Right lobe of liver (tissue), 6 donors: ENCODE data around the gene CLDN22. TPM values are rescaled to one million over a fixed set of nuclear protein-coding genes. Genes with fewer than 3 reads are reported as not detected.
"Not testable (repeated sequence)": the region's sequence is repeated elsewhere in the genome, so short reads cannot be mapped to it uniquely, and the experiment has no call there.

Experiments
- ATAC-seq, 4 donors: fragments of 200-7000 bp; cut with Tn5 transposase; one replicate each; pipeline ENCODE4 v1.9.1; 2020; ENCODE audit warnings: mild to moderate bottlenecking in 4 of 4, moderate library complexity in 4 of 4
- DNase-seq, 3 donors: peaks; one replicate each; pipeline ENCODE4 v3.0.0-alpha.2; 2020
- H3K27ac ChIP-seq, 3 donors: fragments of 200-600 bp; one replicate each; pipeline ENCODE4 v1.8.0; 2022
- H3K27me3 ChIP-seq, 2 donors: fragments of 200-600 bp; one replicate each; pipeline ENCODE4 v1.8.0; 2022
- H3K36me3 ChIP-seq, 4 donors: fragments of 200-600 bp; sonication (generic) in 1 of 4; one replicate each; pipeline versions ENCODE4 v1.5.1 to v1.8.0; 2017 to 2022; ENCODE audit warnings: control low read depth in 1 of 4
- H3K4me1 ChIP-seq, 4 donors: fragments of 200-600 bp; sonication (generic) in 1 of 4; one replicate each; pipeline versions ENCODE4 v1.5.1 to v1.8.0; 2017 to 2022; ENCODE audit warnings: control low read depth in 1 of 4
- H3K4me3 ChIP-seq, 3 donors: fragments of 200-600 bp; one replicate each; pipeline ENCODE4 v1.8.0; 2022
- H3K9me3 ChIP-seq, 4 donors: fragments of 200-600 bp; sonication (generic) in 1 of 4; one replicate each; pipeline versions ENCODE4 v1.5.1 to v1.8.0; 2017 to 2022; ENCODE audit warnings: control low read depth in 1 of 4
- CTCF ChIP-seq, 4 donors: fragments of 200-600 bp in 3 of 4; fragments of 450-650 bp in 1 of 4; IDR thresholded peaks; one replicate each; pipeline versions ENCODE4 v1.5.1 to v1.8.0; 2016 to 2022; ENCODE audit warnings: antibody characterized with exemption in 4 of 4, mild to moderate bottlenecking in 2 of 4
- POLR2A ChIP-seq: fragments of 450-650 bp; IDR thresholded peaks from one replicate; pipeline ENCODE4 v1.6.1; 2017; ENCODE audit warnings: antibody characterized with exemption, mild to moderate bottlenecking
- WGBS: methylation state at CpG from one replicate; pipeline ENCODE4 v1.1.6; 2018; ENCODE audit warnings: low coverage, low lambda C conversion rate; ENCODE audit not compliant: insufficient coverage; ENCODE audit errors: missing lambda C conversion rate; 5-methylcytosine and 5-hydroxymethylcytosine counted together
- intact Hi-C, 2 donors: fragments of 100-400 bp; cut with DNase I; formaldehyde crosslinking; loops; one replicate each; pipeline versions ENCODE4 v1.11.2 to v1.14.1; 2022
- total RNA-seq, 6 experiments: library from RNA; depleted of rRNA in 2 of 6; stranded (reverse); fragments of >200 nt in 2 of 6; fragmentation: NEBNext Ultra II Directional in 3 of 6; extraction: Animal tissue kit (Norgen Biotek cat#: 25700) in 3 of 6; gene quantifications; one replicate each; pipeline versions ENCODE4 v1.1.0 to v1.2.4, GENCODE V29; 2016 to 2023
- donor health status: DM: no; HTN: yes; CAD: no.
- donor health status: DM: no; HTN: no; CAD: no.
- donor health status: DM: no; HTN: no; CAD: no.
- donor health status: DM: no; HTN: yes; CAD: no.
- donor health status: DM: no; HTN: yes; CAD: no.

The CLDN22 gene
- total RNA-seq, 6 experiments from 2014 or later: not detected

DNA sequence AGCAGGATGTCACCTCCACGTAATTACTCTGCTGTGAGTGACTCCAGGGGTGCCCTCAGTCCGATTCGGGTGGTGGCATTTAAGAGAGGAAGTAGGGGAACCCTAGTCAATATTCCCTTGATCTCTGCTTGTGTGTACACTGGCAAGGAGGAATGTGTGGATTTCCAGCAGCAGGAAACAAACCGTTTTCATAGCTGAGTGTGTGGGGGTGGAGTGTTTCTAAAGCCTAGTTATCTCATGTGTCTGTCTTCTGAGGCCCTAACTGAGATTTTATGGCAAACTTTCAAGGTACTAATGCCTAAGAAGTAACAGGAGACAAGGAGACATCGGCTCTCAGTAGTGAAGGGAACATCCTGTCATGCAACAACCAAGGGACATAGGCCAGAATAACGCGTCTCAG lies 8.8 kb upstream of the CLDN22 start:
- TF ChIP-seq CTCF (IDR thresholded peaks at IDR 0.05): no peak
- no peak for TF ChIP-seq POLR2A

GRCh38 chr4:183327827-183328226 lies 7.8 kb upstream of the CLDN22 start:
- H3K27ac ChIP-seq: no peak overlapping the region
- H3K9me3 ChIP-seq: no peaks in the 10 kb centered on the region
- H3K4me1 ChIP-seq: no peaks in the 10 kb centered on the region
- WGBS: 100% methylated on average over 2 of the region's 7 CpGs
- no peak for TF ChIP-seq POLR2A
- no peak for TF ChIP-seq CTCF (IDR thresholded peaks at IDR 0.05)
- no peak overlapping the region for H3K4me3 ChIP-seq
- no peak for DNase-seq
- H3K36me3 ChIP-seq: no peaks in the 10 kb centered on the region
- intact Hi-C loops: no loop called here
- no peak for ATAC-seq
- H3K27me3 ChIP-seq: no peaks in the 10 kb centered on the region

More for the DNA sequence above, 8.8 kb upstream of the CLDN22 start:
- intact Hi-C loops: no loop called here
- H3K27me3 ChIP-seq: no peaks in the 10 kb centered on the region
- H3K9me3 ChIP-seq: no peaks in the 10 kb centered on the region
- H3K36me3 ChIP-seq: no peaks in the 10 kb centered on the region
- 46% methylated on average over 6 of the region's 7 CpGs for WGBS
- DNase-seq (no peak), ATAC-seq (peak in 1 of 4 donors; percentile 46)
- no peak overlapping the region for H3K4me3 ChIP-seq
- no peak overlapping the region for H3K27ac ChIP-seq
- no peaks in the 10 kb centered on the region for H3K4me1 ChIP-seq

GRCh38 chr4:183326853-183327252 lies 6.8 kb upstream of the CLDN22 start:
- intact Hi-C loops: no loop called here
- TF ChIP-seq POLR2A (no peak), CTCF (IDR thresholded peaks at IDR 0.05) (no peak)
- Histone ChIP-seq H3K36me3 (no peaks in the 10 kb centered on the region), H3K27me3 (no peaks in the 10 kb centered on the region), H3K4me1 (no peaks in the 10 kb centered on the region), H3K4me3 (no peak overlapping the region), H3K9me3 (no peaks in the 10 kb centered on the region), H3K27ac (no peak overlapping the region)
- WGBS: 83% methylated on average over 1 of the region's 2 CpGs
- ATAC-seq: peak in 1 of 4 donors; percentile 48
- DNase-seq: no peak

DNA sequence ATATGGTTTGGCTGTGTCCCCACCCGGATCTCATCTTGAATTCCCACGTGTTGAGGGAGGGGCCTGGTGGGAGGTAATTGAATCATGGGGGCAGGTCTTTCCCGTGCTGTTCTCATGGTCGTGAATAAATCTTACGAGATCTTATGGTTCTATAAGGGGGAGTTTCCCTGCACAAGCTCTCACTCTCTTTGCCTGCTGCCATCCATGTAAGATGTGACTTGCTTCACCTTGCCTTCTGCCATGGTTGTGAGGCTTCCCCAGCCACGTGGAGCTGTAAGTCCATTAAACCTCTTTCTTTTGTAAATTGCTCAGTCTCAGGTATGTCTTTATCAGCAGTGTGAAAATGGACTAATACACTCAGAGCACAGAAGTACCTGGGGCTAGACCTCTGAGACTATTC lies 6.3 kb upstream of the CLDN22 start:
- H3K36me3 ChIP-seq, intact Hi-C loops, H3K4me3 ChIP-seq, H3K4me1 ChIP-seq, H3K9me3 ChIP-seq, H3K27me3 ChIP-seq, H3K27ac ChIP-seq, ATAC-seq, DNase-seq: not testable (repeated sequence)
- 93% methylated on average over 4 of the region's 6 CpGs for WGBS

DNA sequence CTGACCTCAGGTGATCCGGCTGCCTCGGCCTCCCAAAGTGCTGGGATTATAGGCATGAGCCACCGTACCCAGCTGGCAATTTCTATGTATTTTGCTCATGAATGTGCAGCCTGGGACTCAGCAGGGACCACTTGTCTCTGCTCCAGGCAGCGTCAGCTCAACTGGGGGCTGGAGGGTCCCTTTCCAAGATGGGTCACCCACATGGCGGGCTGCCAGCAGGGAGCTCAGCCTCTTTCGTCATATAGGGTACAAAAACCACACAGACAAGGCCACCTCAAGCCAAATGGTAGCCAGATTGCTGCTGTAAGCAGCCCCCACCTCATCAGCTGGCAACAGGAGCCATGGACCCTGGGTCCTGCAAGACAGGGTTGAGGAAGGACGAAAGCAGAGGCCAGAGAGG lies 4.5 kb upstream of the CLDN22 start:
- no peak for DNase-seq
- intact Hi-C loops: no loop called here
- no peak overlapping the region for H3K27ac ChIP-seq

GRCh38 chr4:183324056-183324455 lies 4.0 kb upstream of the CLDN22 start:
- DNase-seq, H3K36me3 ChIP-seq, H3K27ac ChIP-seq, H3K27me3 ChIP-seq, H3K4me3 ChIP-seq, H3K4me1 ChIP-seq, intact Hi-C loops, ATAC-seq, H3K9me3 ChIP-seq: not testable (repeated sequence)
- WGBS: 91% methylated on average over 6 of the region's 11 CpGs

More for the DNA sequence above, 4.5 kb upstream of the CLDN22 start:
- TF ChIP-seq CTCF (IDR thresholded peaks at IDR 0.05) (no peak), POLR2A (no peak)
- H3K4me1 ChIP-seq: no peaks in the 10 kb centered on the region
- ATAC-seq: no peak
- H3K36me3 ChIP-seq: no peaks in the 10 kb centered on the region
- no peak overlapping the region for H3K4me3 ChIP-seq
- H3K27me3 ChIP-seq: no peaks in the 10 kb centered on the region
- H3K9me3 ChIP-seq: no peaks in the 10 kb centered on the region
- WGBS: 60% methylated on average over 1 of the region's 7 CpGs
